WTC11 (cell line): ENCODE results near the gene AKAP8.

ENCODE experiments used
- CTCF ChIP-seq: fragments of 200-600 bp; IDR thresholded peaks from 2 replicates; pipeline ENCODE4 v1.8.0; 2022; ENCODE audit warnings: antibody characterized with exemption
- E2F5 ChIP-seq: sonication (generic); formaldehyde crosslinking; IDR thresholded peaks from 2 replicates; pipeline ENCODE4 v1.8.1; 2022; ENCODE audit warnings: mild to moderate bottlenecking, moderate library complexity, missing genetic modification reagents
- MXD4 ChIP-seq: fragments of 250-450 bp; sonication (Bioruptor Pico); IDR thresholded peaks from 2 replicates; pipeline ENCODE4 v1.8.0; 2021; ENCODE audit warnings: mild to moderate bottlenecking, moderate library complexity, borderline replicate concordance
- SMAD4 ChIP-seq: sonication (generic); formaldehyde crosslinking; IDR thresholded peaks from 2 replicates; pipeline ENCODE4 v1.8.0; 2022; ENCODE audit warnings: mild to moderate bottlenecking, missing genetic modification reagents
- SP1 ChIP-seq: sonication (generic); formaldehyde crosslinking; conservative IDR thresholded peaks from 2 replicates; pipeline ENCODE4 v1.8.1; 2022; ENCODE audit warnings: missing genetic modification reagents
- TCF7 ChIP-seq: sonication (generic); formaldehyde crosslinking; IDR thresholded peaks from 2 replicates; pipeline ENCODE4 v1.8.0; 2022; ENCODE audit warnings: mild to moderate bottlenecking, low read depth, missing genetic modification reagents, moderate library complexity
- ZSCAN18 ChIP-seq: fragments of 250-450 bp; sonication (Bioruptor Pico); IDR thresholded peaks from 2 replicates; pipeline ENCODE4 v2.1.2; 2022; ENCODE audit warnings: mild to moderate bottlenecking, moderate library complexity

GRCh38 chr19:15403151-15403531 is 23.6 kb upstream of the AKAP8 start:
- TF ChIP-seq E2F5 (CRISPR knock-in tag) (no peak), TCF7 (no peak), CTCF (no peak), SP1 (CRISPR knock-in tag) (no peak), ZSCAN18 (CRISPR knock-in tag) (no peak), MXD4 (CRISPR knock-in tag) (no peak), SMAD4 (CRISPR knock-in tag) (no peak)
